K562 (cell line): ENCODE results near the gene FSTL4. TPM values are rescaled to one million over a fixed set of nuclear protein-coding genes. Genes with fewer than 3 reads are reported as not detected.

Experiments
- ATAC-seq: fragments of 200-7000 bp; cut with Tn5 transposase; 3 replicates; pipeline ENCODE4 v1.9.1; 2020; ENCODE audit warnings: moderate library complexity
- BruUV-seq: library from RNA; stranded (reverse); fragments of 400-500 nt; replicated peaks from 2 replicates; lab custom pipeline; 2021; lab: Mats Ljungman, UMichigan
- CTCF ChIA-PET: fragments of 300-600 bp; formaldehyde crosslinking; extraction: SDS; loops from one replicate; lab custom pipeline; 2021; ENCODE audit warnings: low intra/inter-chr PET ratio; lab: Yijun Ruan, JAX
- POLR2A ChIA-PET: fragments of 300-600, 350-650 bp; sonication (Branson Sonifier 250); formaldehyde crosslinking; extraction: SDS; loops from one replicate; lab custom pipeline; 2021; ENCODE audit warnings: antibody characterized with exemption, inconsistent platforms; lab: Yijun Ruan, JAX
- DNase-seq, 4 experiments: peaks; one replicate each; pipeline versions ENCODE4 v3.0.0 to v3.0.0-alpha.2; 2011 to 2018; ENCODE audit warnings: low spot score in 3 of 4, mixed read lengths in 3 of 4; ENCODE audit errors: extremely low read depth in 1 of 4
- FAIRE-seq: peaks from 2 replicates; lab custom pipeline; 2011; peaks lifted over from hg19 to GRCh38; lab: Jason Lieb, UNC
- H2AFZ ChIP-seq: 2 replicates; pipeline ENCODE4 v1.6.0; 2011; ENCODE audit warnings: low read depth, low read length, control low read depth, inconsistent platforms
- H3K27ac ChIP-seq: fragments of 200-600 bp; 3 replicates; pipeline ENCODE4 v1.8.0; 2011; ENCODE audit warnings: low read depth, mild to moderate bottlenecking, control low read depth, inconsistent platforms, low read length, moderate library complexity, mixed read lengths; ENCODE audit errors: extremely low read depth
- H3K27me3 ChIP-seq, 2 experiments: fragments of 300-600 bp in 1 of 2; 2 replicates in 1 of 2; 3 replicates in 1 of 2; pipeline versions ENCODE4 v1.6.0 to v1.8.0; 2011; ENCODE audit warnings: inconsistent platforms in 2 of 2, low read length in 2 of 2, mild to moderate bottlenecking in 1 of 2, mixed read lengths in 1 of 2, moderate library complexity in 1 of 2; ENCODE audit not compliant: control insufficient read depth in 2 of 2, insufficient read depth in 2 of 2
- H3K36me3 ChIP-seq: fragments of 300-600 bp; 3 replicates; pipeline ENCODE4 v1.8.0; 2011; ENCODE audit warnings: mild to moderate bottlenecking, low read length, inconsistent platforms; ENCODE audit not compliant: control insufficient read depth, insufficient read depth
- H3K4me1 ChIP-seq, 2 experiments: fragments of 200-600 bp in 1 of 2; replicated peaks in 1 of 2; 2 replicates in 1 of 2; 3 replicates in 1 of 2; pipeline versions ENCODE4 v1.5.1 to v1.8.0; 2011; ENCODE audit warnings: inconsistent platforms in 2 of 2, low read length in 2 of 2, mild to moderate bottlenecking in 1 of 2, mixed read lengths in 1 of 2, moderate library complexity in 1 of 2; ENCODE audit not compliant: control insufficient read depth in 2 of 2, insufficient read depth in 2 of 2
- H3K4me2 ChIP-seq: 2 replicates; pipeline ENCODE4 v1.6.1; 2011; ENCODE audit warnings: low read length, control low read depth, inconsistent platforms, mixed read lengths; ENCODE audit not compliant: insufficient read depth
- H3K4me3 ChIP-seq: fragments of 200-600 bp; sonication (generic), shearing (Covaris generic); 2 replicates; pipeline ENCODE4 v1.5.1; 2016; ENCODE audit warnings: control low read depth, inconsistent platforms
- H3K79me2 ChIP-seq: fragments of 200-600 bp; 3 replicates; pipeline ENCODE4 v1.8.0; 2011; ENCODE audit warnings: low read length, inconsistent platforms; ENCODE audit not compliant: control insufficient read depth, insufficient read depth
- H3K9ac ChIP-seq, 2 experiments: 2 replicates each; pipeline versions ENCODE4 v1.6.0 to v1.6.1; 2011; ENCODE audit warnings: low read depth in 2 of 2, low read length in 2 of 2, control low read depth in 1 of 2, inconsistent platforms in 1 of 2, mild to moderate bottlenecking in 1 of 2, mixed read lengths in 1 of 2; ENCODE audit not compliant: insufficient read depth in 1 of 2
- H3K9me1 ChIP-seq: one replicate; pipeline ENCODE4 v1.6.0; 2011; ENCODE audit warnings: inconsistent platforms, mild to moderate bottlenecking, low read length, moderate library complexity; ENCODE audit not compliant: control insufficient read depth, insufficient read depth
- H3K9me3 ChIP-seq: replicated peaks from 2 replicates; pipeline ENCODE4 v1.5.1; 2011; ENCODE audit warnings: low read depth, low read length, inconsistent platforms; ENCODE audit not compliant: control insufficient read depth, insufficient read depth
- H4K20me1 ChIP-seq: replicated peaks from 2 replicates; pipeline ENCODE4 v1.6.1; 2011; ENCODE audit warnings: low read length, inconsistent platforms, mixed read lengths; ENCODE audit not compliant: control insufficient read depth, insufficient read depth
- CCNT2 ChIP-seq: IDR thresholded peaks from 2 replicates; pipeline ENCODE4 v1.6.1; 2011; ENCODE audit warnings: borderline replicate concordance, low read depth, mild to moderate bottlenecking, moderate library complexity, mixed read lengths, low read length; ENCODE audit not compliant: insufficient read length; ENCODE audit errors: extremely low read depth
- EP300 ChIP-seq: IDR thresholded peaks from 2 replicates; pipeline ENCODE4 v1.6.1; 2012; ENCODE audit warnings: low read length, improper control_type of control experiment
- HINFP ChIP-seq: fragments of 450-650 bp; conservative IDR thresholded peaks from 2 replicates; pipeline ENCODE4 v1.6.1; 2016; ENCODE audit warnings: missing genetic modification characterization, low read depth, mild to moderate bottlenecking, control low read depth, missing compliant biosample characterization
- NELFE ChIP-seq: IDR thresholded peaks from 2 replicates; pipeline ENCODE4 v1.6.1; 2011; ENCODE audit warnings: mild to moderate bottlenecking; ENCODE audit not compliant: insufficient read depth, insufficient read length
- NONO ChIP-seq, 2 experiments: fragments of 200-400 bp in 1 of 2; fragments of 450-650 bp in 1 of 2; formaldehyde crosslinking in 1 of 2; IDR thresholded peaks; 2 replicates each; pipeline ENCODE4 v1.6.1; 2017; ENCODE audit warnings: low read depth in 2 of 2, mild to moderate bottlenecking in 2 of 2, moderate library complexity in 2 of 2, low read length in 1 of 2
- SP2 ChIP-seq: IDR thresholded peaks from 2 replicates; pipeline ENCODE4 v1.6.1; 2011; ENCODE audit warnings: mild to moderate bottlenecking, low read depth, low read length, moderate library complexity; ENCODE audit not compliant: poor library complexity, severe bottlenecking; ENCODE audit errors: extremely low read depth
- TAF1 ChIP-seq: IDR thresholded peaks from 2 replicates; pipeline ENCODE4 v1.6.1; 2011; ENCODE audit warnings: mild to moderate bottlenecking, low read length, moderate library complexity; ENCODE audit not compliant: insufficient read depth, control insufficient read depth, severe bottlenecking; ENCODE audit errors: extremely low read depth
- TSHZ1 ChIP-seq: fragments of 250-450 bp; sonication (Bioruptor Pico); IDR thresholded peaks from 2 replicates; pipeline ENCODE4 v1.4.0; 2020; ENCODE audit warnings: mild to moderate bottlenecking, moderate library complexity
- WGBS: fragments of 100-300 bp; shearing (Covaris generic); methylation state at CpG from one replicate; pipeline ENCODE4 v1.1.6; 2016; ENCODE audit warnings: low coverage, mixed read lengths; ENCODE audit not compliant: insufficient coverage; ENCODE audit errors: missing lambda C conversion rate; 5-methylcytosine and 5-hydroxymethylcytosine counted together
- in situ Hi-C: fragments of 300-500 bp; cut with MboI; formaldehyde crosslinking; loops from 4 replicates; pipeline ENCODE4 v1.15.0; 2018; ENCODE audit warnings: inconsistent platforms, mixed read lengths
- intact Hi-C: fragments of 100-400 bp; cut with micrococcal nuclease; formaldehyde crosslinking; loops from 2 replicates; pipeline ENCODE4 v1.14.2; 2022
- polyA plus RNA-seq, 8 experiments: library from polyadenylated mRNA; depleted of rRNA in 4 of 8; stranded (reverse) in 5 of 8; unstranded in 3 of 8; fragments of >200 nt; fragmentation: Nextera tagmentation in 2 of 8; fragmentation: Illumina TruSeq in 1 of 8; extraction: Ambion mirVana in 2 of 8; extraction: Trizol in 1 of 8; gene quantifications; 2 replicates each; pipeline versions ENCODE4 v1.2.1 to v1.2.3, GENCODE V29; 2011 to 2014; ENCODE audit warnings: inconsistent platforms in 1 of 8, missing spikeins in 1 of 8
- total RNA-seq, 7 experiments: library from RNA; depleted of rRNA in 6 of 7; stranded (reverse); fragments of >200 nt in 6 of 7; fragmentation: Illumina TruSeq in 2 of 7; extraction: Trizol in 2 of 7; gene quantifications; 2 replicates each; pipeline versions ENCODE4 v1.2.1 to v1.2.3, GENCODE V29; 2011 to 2021; ENCODE audit warnings: low replicate concordance in 1 of 7

FSTL4 gene
- total and polyA plus RNA-seq, 9 of the 15 experiments (the other 6 are each of a cell fraction or from before 2014, with no cell fraction given), result 0.08 to 0.18 (median 0.10) TPM; not detected in 5

- TF ChIP-seq CCNT2, result no peak
- no peak for TF ChIP-seq EP300
- no peak for TF ChIP-seq HINFP
- no peak for TF ChIP-seq NELFE
- TF ChIP-seq SP2, result no peak
- no peak for TF ChIP-seq TAF1
- TF ChIP-seq NONO (IDR thresholded peaks at IDR 0.05; ENCODE audit: low read depth in 2 of 2, low read length in 1 of 2), result no peak
These were observed 7.0 kb downstream of the FSTL4 start (continued) for GRCh38 chr5:133605323-133605722.

GRCh38 chr5:133603711-133604110 lies 8.6 kb downstream of the FSTL4 start:
- WGBS, result 0% methylated on average over 6 of the region's 6 CpGs
- peaks cover 0 to 25% of the 10 kb centered on the region in 2 experiments; a peak in 4 of 5 replicates for H3K27me3 ChIP-seq
- no peaks in the 10 kb centered on the region for H3K36me3 ChIP-seq
- H2AFZ ChIP-seq, result no peak overlapping the region
- no peaks in the 10 kb centered on the region for H3K9me3 ChIP-seq
- ChIA-PET POLR2A (no interaction called here), CTCF (no interaction called here)
- H3K27ac ChIP-seq, result no peak overlapping the region
- no peak for TF ChIP-seq TSHZ1 (CRISPR knock-in tag)
- no peaks in the 10 kb centered on the region for H3K9me1 ChIP-seq
- intact Hi-C loops, result no loop called here
- DNase-seq (no peak), ATAC-seq (no peak), FAIRE-seq (no peak)
- no peaks in the 10 kb centered on the region for H3K79me2 ChIP-seq
- BruUV-seq, result no TSS peak
- no peak overlapping the region for H3K4me2 ChIP-seq
- H3K4me1 ChIP-seq, result no peaks in the 10 kb centered on the region
- in situ Hi-C loops, result no loop called here
- no peak overlapping the region for H3K9ac ChIP-seq
- H3K4me3 ChIP-seq, result no peak overlapping the region
- H4K20me1 ChIP-seq, result peaks cover 4% of the 10 kb centered on the region; the same call in 1 of the 2 replicates
